OCI-LY3 (cell line): ENCODE data around the gene EYS.
"Not testable (repeated sequence)": the region's sequence is repeated elsewhere in the genome, so short reads cannot be mapped to it uniquely, and the experiment has no call there.

ENCODE experiments used
- H2AFZ ChIP-seq: fragments of 200-600, 300-600 bp; shearing (Covaris generic); 2 replicates; pipeline ENCODE4 v1.6.0; 2014; ENCODE audit warnings: antibody characterized with exemption, low read depth, low read length
- H3K27ac ChIP-seq: fragments of 200-600, 300-600 bp; sonication (generic); 2 replicates; pipeline ENCODE4 v1.5.1; 2014; ENCODE audit warnings: mild to moderate bottlenecking, low read length, moderate library complexity, mixed read lengths
- H3K27me3 ChIP-seq: fragments of 200-600, 300-600 bp; sonication (generic); 2 replicates; pipeline ENCODE4 v1.6.1; 2014; ENCODE audit warnings: low read depth, low read length, mixed read lengths
- H3K36me3 ChIP-seq: fragments of 200-600, 300-600 bp; sonication (generic); replicated peaks from 2 replicates; pipeline ENCODE3; 2014; ENCODE audit warnings: low read depth, low read length, mixed read lengths
- H3K4me1 ChIP-seq: fragments of 300-600, 200-600 bp; sonication (generic); 2 replicates; pipeline ENCODE4 v1.6.1; 2014; ENCODE audit warnings: low read length, mixed read lengths
- H3K4me2 ChIP-seq: fragments of 200-600, 300-600 bp; sonication (generic); 2 replicates; pipeline ENCODE4 v1.6.1; 2014; ENCODE audit warnings: low read length, mixed read lengths
- H3K4me3 ChIP-seq: fragments of 300-600, 200-600 bp; sonication (generic); 2 replicates; pipeline ENCODE4 v1.5.1; 2014; ENCODE audit warnings: antibody characterized with exemption, mild to moderate bottlenecking, low read length, moderate library complexity
- H3K79me2 ChIP-seq: fragments of 300-600, 200-600 bp; shearing (Covaris generic); 2 replicates; pipeline ENCODE4 v1.6.1; 2014; ENCODE audit warnings: mild to moderate bottlenecking, low read length, mixed read lengths
- H3K9ac ChIP-seq: fragments of 300-600, 200-600 bp; shearing (Covaris generic); 2 replicates; pipeline ENCODE4 v1.6.0; 2014; ENCODE audit warnings: mild to moderate bottlenecking, low read length, moderate library complexity
- H3K9me3 ChIP-seq: fragments of 200-600, 300-600 bp; shearing (Covaris generic); 2 replicates; pipeline ENCODE4 v1.6.1; 2014; ENCODE audit warnings: low read length, mixed read lengths; ENCODE audit not compliant: insufficient read depth
- H4K20me1 ChIP-seq: fragments of 200-600, 300-600 bp; sonication (generic); 2 replicates; pipeline ENCODE4 v1.6.1; 2016; ENCODE audit warnings: low read length, mixed read lengths; ENCODE audit not compliant: insufficient read depth
- CTCF ChIP-seq: fragments of 200-600, 300-600 bp; sonication (generic); IDR thresholded peaks from 2 replicates; pipeline ENCODE4 v1.5.1; 2014; ENCODE audit warnings: antibody characterized with exemption, low read length, low read depth
- EZH2phosphoT487 ChIP-seq: fragments of 200-600 bp; shearing (Covaris generic); IDR thresholded peaks from 2 replicates; pipeline ENCODE4 v1.6.1; 2018; ENCODE audit warnings: antibody characterized with exemption, mixed run types, low read depth

Gene EYS

DNA sequence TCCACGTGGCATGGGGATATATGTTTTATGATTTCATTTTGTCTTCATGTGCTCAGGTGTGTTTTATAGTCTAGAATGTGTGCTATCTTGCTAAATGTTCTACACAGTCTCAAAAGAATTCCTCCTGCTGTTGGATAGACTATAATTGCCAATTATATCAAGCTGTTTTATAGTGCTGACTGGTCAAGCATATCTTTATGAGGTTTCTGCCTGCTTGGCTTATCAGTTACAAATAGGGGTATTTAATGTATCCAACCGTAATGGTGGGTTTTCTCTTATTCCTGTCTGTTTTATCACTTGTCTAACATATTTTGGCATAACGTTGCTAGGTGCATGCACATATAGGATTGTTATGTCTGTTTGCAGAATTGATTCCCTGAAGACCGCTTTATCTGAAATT, 201.3 kb downstream of the EYS start:
- peak overlapping the region; percentile 42 for H3K4me2 ChIP-seq
- no peaks in the 10 kb centered on the region for H4K20me1 ChIP-seq
- H3K4me1 ChIP-seq, result no peaks in the 10 kb centered on the region
- H3K27me3 ChIP-seq, result no peaks in the 10 kb centered on the region
- no peaks in the 10 kb centered on the region for H3K36me3 ChIP-seq
- peaks cover 5% of the 10 kb centered on the region; the same call in 1 of the 2 replicates for H3K9me3 ChIP-seq
- no peak overlapping the region for H3K9ac ChIP-seq
- H3K27ac ChIP-seq, result no peak overlapping the region
- H3K4me3 ChIP-seq, result peak overlapping the region; percentile 29
- peak overlapping the region; percentile 96 for H2AFZ ChIP-seq
- H3K79me2 ChIP-seq, result no peaks in the 10 kb centered on the region
- no peak for TF ChIP-seq EZH2phosphoT487

- Histone ChIP-seq H3K9me3 (no peaks in the 10 kb centered on the region), H2AFZ (no peak overlapping the region), H3K27ac (no peak overlapping the region), H4K20me1 (no peaks in the 10 kb centered on the region), H3K9ac (no peak overlapping the region), H3K4me3 (no peak overlapping the region), H3K4me2 (no peak overlapping the region), H3K4me1 (no peaks in the 10 kb centered on the region), H3K27me3 (no peaks in the 10 kb centered on the region), H3K79me2 (no peaks in the 10 kb centered on the region), H3K36me3 (no peaks in the 10 kb centered on the region)
- TF ChIP-seq CTCF (no peak), EZH2phosphoT487 (no peak)
Observed at GRCh38 chr6:65501045-65501444, 206.0 kb downstream of the EYS start.

- H3K4me1 ChIP-seq, result not testable (repeated sequence)
Observed at GRCh38 chr6:65483652-65484051, 223.4 kb downstream of the EYS start.

DNA sequence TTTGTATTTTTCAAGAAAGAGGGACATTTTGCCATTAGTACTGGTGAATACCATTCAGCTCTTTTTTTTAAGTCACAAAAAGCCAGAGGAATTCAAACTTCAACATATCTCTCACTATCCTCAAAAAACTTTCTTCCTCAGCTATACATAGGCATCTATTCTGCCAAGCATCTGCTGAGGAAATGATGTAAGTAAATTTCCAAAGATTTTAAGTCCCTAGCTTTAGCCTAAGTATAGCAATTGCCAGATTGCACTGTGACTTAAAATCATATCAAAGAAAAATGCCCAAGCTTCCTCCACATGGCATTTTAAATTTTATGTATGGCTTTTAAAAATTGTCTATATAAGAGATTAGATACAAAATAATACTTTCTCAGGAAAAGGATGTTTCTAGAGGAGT, 237.4 kb downstream of the EYS start:
- Histone ChIP-seq H3K4me3 (no peak overlapping the region), H3K36me3 (no peaks in the 10 kb centered on the region), H3K79me2 (no peaks in the 10 kb centered on the region), H3K4me1 (peaks cover 4% of the 10 kb centered on the region), H3K9me3 (no peaks in the 10 kb centered on the region), H4K20me1 (no peaks in the 10 kb centered on the region), H2AFZ (no peak overlapping the region), H3K9ac (no peak overlapping the region), H3K27ac (no peak overlapping the region), H3K4me2 (no peak overlapping the region), H3K27me3 (no peaks in the 10 kb centered on the region)
- TF ChIP-seq CTCF (no peak), EZH2phosphoT487 (no peak)

More at GRCh38 chr6:65483652-65484051, 223.4 kb downstream of the EYS start:
- not testable (repeated sequence) for H3K27ac ChIP-seq, H3K27me3 ChIP-seq, H3K9me3 ChIP-seq, H3K4me3 ChIP-seq, H2AFZ ChIP-seq, H4K20me1 ChIP-seq, H3K36me3 ChIP-seq, H3K4me2 ChIP-seq, H3K79me2 ChIP-seq, H3K9ac ChIP-seq

GRCh38 chr6:65468307-65468706, 238.7 kb downstream of the EYS start:
- Histone ChIP-seq H3K9ac (no peak overlapping the region), H3K36me3 (no peaks in the 10 kb centered on the region), H2AFZ (no peak overlapping the region), H4K20me1 (no peaks in the 10 kb centered on the region), H3K27ac (no peak overlapping the region), H3K79me2 (no peaks in the 10 kb centered on the region), H3K4me1 (peaks cover 4% of the 10 kb centered on the region), H3K9me3 (no peaks in the 10 kb centered on the region), H3K4me2 (peak overlapping the region; percentile 33), H3K27me3 (no peaks in the 10 kb centered on the region), H3K4me3 (peak overlapping the region; percentile 33; the same call in 1 of the 2 replicates)
- no peak for TF ChIP-seq CTCF
- no peak for TF ChIP-seq EZH2phosphoT487
